PFSK-1 (cell line): ENCODE measurements around the gene VTI1A.

Source experiments
- FOXP2 ChIP-seq: optimal IDR thresholded peaks from 2 replicates; pipeline ENCODE3; 2011; ENCODE audit warnings: borderline replicate concordance, control low read depth, inconsistent platforms; ENCODE audit not compliant: insufficient read depth; ENCODE audit errors: extremely low read length, extremely low read depth
- POLR2AphosphoS5 ChIP-seq: IDR thresholded peaks from 2 replicates; pipeline ENCODE4 v1.6.1; 2012; ENCODE audit warnings: low read depth, mild to moderate bottlenecking, control low read depth, low read length, moderate library complexity
- SIN3A ChIP-seq: IDR thresholded peaks from 2 replicates; pipeline ENCODE4 v1.6.1; 2012; ENCODE audit warnings: mild to moderate bottlenecking, low read length, moderate library complexity, borderline replicate concordance; ENCODE audit not compliant: insufficient read depth
- TAF1 ChIP-seq: IDR thresholded peaks from 2 replicates; pipeline ENCODE4 v1.6.1; 2012; ENCODE audit warnings: low read length, control low read depth, borderline replicate concordance; ENCODE audit not compliant: insufficient read depth
- TF ChIP-seq, protein P1 (sequence below), 2 experiments: IDR thresholded peaks; 2 replicates each; pipeline versions ENCODE4 v1.6.1 to v1.8.0; 2011 to 2012; ENCODE audit warnings: low read depth in 2 of 2, low read length in 2 of 2, control low read depth in 1 of 2, inconsistent platforms in 1 of 2, mild to moderate bottlenecking in 1 of 2, moderate library complexity in 1 of 2; ENCODE audit not compliant: insufficient read depth in 1 of 2

VTI1A gene

DNA sequence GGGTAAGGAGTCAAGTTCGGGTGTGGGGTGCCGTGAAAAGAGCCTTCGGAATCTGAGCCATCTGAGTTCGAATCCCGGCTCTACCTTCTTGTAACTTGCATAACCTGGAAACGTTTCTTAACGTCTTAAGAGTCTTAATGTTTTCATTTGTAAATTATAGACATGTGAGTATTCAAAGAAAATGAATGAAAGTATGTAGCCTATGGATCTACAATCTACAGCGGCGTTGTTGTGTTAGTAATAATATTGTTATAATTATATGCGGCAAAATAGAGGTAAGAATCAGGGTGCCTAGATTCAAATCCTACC, 559 bp downstream of the VTI1A start:
- TF ChIP-seq, protein P1, sequence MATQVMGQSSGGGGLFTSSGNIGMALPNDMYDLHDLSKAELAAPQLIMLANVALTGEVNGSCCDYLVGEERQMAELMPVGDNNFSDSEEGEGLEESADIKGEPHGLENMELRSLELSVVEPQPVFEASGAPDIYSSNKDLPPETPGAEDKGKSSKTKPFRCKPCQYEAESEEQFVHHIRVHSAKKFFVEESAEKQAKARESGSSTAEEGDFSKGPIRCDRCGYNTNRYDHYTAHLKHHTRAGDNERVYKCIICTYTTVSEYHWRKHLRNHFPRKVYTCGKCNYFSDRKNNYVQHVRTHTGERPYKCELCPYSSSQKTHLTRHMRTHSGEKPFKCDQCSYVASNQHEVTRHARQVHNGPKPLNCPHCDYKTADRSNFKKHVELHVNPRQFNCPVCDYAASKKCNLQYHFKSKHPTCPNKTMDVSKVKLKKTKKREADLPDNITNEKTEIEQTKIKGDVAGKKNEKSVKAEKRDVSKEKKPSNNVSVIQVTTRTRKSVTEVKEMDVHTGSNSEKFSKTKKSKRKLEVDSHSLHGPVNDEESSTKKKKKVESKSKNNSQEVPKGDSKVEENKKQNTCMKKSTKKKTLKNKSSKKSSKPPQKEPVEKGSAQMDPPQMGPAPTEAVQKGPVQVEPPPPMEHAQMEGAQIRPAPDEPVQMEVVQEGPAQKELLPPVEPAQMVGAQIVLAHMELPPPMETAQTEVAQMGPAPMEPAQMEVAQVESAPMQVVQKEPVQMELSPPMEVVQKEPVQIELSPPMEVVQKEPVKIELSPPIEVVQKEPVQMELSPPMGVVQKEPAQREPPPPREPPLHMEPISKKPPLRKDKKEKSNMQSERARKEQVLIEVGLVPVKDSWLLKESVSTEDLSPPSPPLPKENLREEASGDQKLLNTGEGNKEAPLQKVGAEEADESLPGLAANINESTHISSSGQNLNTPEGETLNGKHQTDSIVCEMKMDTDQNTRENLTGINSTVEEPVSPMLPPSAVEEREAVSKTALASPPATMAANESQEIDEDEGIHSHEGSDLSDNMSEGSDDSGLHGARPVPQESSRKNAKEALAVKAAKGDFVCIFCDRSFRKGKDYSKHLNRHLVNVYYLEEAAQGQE (IDR thresholded peaks at IDR 0.05; ENCODE audit: insufficient read depth in 1 of 2, low read depth in 2 of 2, low read length in 2 of 2) = no peak
- no peak for TF ChIP-seq POLR2AphosphoS5
- no peak for TF ChIP-seq SIN3A
- no peak for TF ChIP-seq TAF1
- no peak for TF ChIP-seq FOXP2

GRCh38 chr10:112448888-112449287, 1.9 kb downstream of the VTI1A start:
- TF ChIP-seq SIN3A (no peak), FOXP2 (no peak), TAF1 (no peak), POLR2AphosphoS5 (no peak)
- TF ChIP-seq, protein P1 (IDR thresholded peaks at IDR 0.05; ENCODE audit: insufficient read depth in 1 of 2, low read depth in 2 of 2, low read length in 2 of 2) = no peak

- TF ChIP-seq SIN3A (no peak), TAF1 (no peak), POLR2AphosphoS5 (no peak), FOXP2 (no peak)
- TF ChIP-seq, protein P1 (IDR thresholded peaks at IDR 0.05; ENCODE audit: insufficient read depth in 1 of 2, low read depth in 2 of 2, low read length in 2 of 2) = no peak
These were observed 8.1 kb downstream of the VTI1A start for GRCh38 chr10:112454910-112455779.

DNA sequence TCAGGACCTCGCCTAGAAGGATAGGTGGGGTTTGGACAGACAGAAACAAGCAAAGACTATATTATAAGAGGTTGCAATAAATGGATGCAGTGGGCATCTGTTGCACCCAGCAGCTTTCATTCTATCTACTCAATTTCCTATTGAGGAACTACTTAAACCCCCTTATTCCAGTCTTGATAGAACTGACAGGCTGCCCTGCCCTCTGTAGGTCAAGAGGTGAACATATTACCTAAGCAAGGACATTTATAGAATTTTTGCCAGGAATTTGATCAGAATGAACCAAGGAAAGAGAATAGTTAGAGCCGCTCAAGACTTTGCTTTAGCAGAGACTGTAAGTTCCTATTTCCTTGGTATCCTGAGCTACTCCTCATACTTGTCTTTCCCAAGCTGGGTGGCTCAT, 9.5 kb downstream of the VTI1A start:
- no peak for TF ChIP-seq SIN3A
- TF ChIP-seq, protein P1 (IDR thresholded peaks at IDR 0.05; ENCODE audit: insufficient read depth in 1 of 2, low read depth in 2 of 2, low read length in 2 of 2) = no peak
- no peak for TF ChIP-seq FOXP2
- no peak for TF ChIP-seq POLR2AphosphoS5
- no peak for TF ChIP-seq TAF1

- TF ChIP-seq FOXP2 (no peak), SIN3A (no peak), TAF1 (no peak), POLR2AphosphoS5 (no peak)
- TF ChIP-seq, protein P1 (IDR thresholded peaks at IDR 0.05; ENCODE audit: insufficient read depth in 1 of 2, low read depth in 2 of 2, low read length in 2 of 2) = no peak
These were observed 13.4 kb downstream of the VTI1A start for GRCh38 chr10:112460366-112460765.
